ENCODE measurements around the gene PGF.
"Not testable (repeated sequence)": the region's sequence is repeated elsewhere in the genome, so short reads cannot be mapped to it uniquely, and the experiment has no call there.

The PGF gene

GRCh38 chr14:74938531-74939495 lies 16.6 kb downstream of the PGF start:
- FAIRE-seq = no peak

- FAIRE-seq = no peak
These were observed 18.2 kb downstream of the PGF start for GRCh38 chr14:74937171-74937570.

DNA sequence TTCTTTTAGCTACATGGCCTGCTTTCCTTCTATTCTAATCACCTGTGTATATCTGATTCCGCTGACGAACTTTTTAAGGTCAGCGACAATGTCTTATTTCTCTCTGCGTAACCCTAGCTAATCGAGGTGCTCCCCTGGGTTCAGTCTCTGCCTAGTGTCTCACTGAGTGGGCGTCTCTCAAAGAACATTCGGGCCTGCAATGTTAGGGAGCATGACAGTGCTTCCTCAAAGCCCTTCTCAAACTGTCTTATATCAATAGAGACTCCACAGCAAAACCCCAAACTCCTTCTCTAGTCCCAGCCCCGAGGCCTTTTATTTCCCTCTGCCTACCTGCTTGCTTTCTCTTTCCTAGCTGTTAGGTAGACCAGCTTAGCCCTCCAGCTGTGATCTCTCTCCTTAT lies 18.7 kb downstream of the PGF start:
- FAIRE-seq = no peak

DNA sequence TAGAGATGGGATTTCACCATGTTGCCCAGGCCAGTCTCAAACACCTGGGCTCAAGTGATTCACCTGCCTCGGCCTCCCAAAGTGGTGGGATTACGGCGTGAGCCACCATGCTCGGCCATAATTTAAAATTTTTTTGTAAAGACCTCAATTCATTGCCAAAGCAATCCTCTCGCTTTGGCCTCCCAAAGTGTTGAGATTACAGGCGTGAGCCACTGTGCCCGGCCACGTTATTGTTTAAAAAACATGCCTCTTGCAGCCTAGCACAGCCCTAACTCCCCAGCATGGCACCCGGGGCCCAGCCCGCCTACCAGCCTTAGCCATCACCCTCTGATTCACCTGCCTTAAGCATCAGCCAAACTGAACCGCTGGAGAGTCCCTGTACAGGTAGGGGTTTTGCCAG lies 19.2 kb downstream of the PGF start:
- no peak for FAIRE-seq

DNA sequence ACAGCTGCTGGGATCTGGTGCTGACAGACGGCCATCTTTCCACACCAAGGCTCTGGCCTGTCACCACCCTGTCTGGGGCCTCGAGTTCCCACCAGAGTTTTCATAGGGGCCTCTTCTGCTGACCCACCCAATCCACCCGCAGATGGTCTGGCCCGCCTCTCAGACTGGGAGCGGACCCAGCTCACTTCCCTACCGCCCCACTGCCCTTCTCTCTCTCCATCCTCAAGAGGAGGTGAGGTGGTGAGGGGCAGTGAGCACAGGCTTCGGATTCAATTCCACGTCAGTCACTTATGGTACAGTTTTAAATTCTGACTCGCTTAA lies 20.1 kb downstream of the PGF start:
- no peak for FAIRE-seq

DNA sequence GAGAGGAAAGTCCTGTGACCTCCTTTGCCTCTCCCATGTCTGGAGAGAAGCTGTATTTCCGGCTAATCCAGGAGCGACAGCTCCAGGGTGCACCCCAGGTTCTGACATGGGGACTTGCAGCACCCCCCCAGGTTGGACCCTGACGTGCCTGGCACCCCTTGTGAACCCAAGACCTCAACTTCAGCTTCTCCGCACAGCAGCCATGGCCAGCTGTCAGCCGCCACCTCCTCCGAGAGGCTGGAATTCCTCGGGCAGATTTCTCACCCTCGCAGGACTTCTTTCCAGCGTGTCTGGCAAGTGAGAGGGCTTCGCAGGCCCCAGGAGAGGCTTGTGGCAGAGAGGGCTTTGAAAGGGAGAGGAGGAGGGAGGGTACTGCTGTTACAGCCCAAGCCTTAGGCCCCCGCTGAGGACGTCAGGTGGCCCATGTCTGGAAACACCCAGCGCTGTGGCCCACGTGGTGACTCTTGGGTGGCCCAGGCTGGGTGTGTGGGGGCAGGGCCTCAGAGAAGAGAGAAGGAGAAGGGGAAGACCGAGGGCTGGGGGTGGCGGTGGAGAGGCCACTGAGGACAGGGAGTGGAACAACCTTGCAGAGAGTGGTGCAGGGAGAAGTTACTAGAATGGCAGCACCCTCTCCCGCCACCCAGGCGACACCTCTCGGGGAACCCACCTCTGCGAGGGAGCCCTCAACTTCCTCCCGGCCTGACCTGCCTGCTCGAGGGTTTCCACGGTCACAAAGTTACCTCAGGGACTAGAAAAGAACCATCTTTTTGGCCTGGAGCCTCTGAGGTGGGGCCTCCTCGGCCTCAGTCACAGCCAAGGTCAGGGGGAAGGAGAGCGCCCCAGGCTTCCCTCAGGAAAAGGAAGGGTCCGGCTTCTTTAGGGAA lies 20.7 kb downstream of the PGF start:
- no peak for FAIRE-seq

DNA sequence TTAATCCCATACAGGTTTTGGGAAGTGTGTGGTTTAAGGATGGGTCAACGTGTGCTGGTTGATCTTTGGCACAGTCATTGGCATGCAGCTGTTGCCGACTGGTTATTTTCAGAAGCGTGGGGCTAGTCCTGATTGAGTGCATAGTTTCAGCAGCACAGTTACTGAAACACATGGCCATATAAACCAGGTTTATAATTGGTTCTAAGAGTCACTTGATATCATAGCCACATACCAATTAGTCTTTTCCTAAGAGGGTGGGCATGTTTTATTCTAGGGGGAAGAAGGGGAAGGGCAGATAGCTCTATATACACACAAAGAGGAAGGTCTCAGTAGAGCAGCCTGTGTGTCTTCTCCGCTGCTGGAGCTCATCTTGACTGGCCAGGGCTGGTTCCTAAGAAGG lies 21.4 kb downstream of the PGF start:
- FAIRE-seq = no peak

DNA sequence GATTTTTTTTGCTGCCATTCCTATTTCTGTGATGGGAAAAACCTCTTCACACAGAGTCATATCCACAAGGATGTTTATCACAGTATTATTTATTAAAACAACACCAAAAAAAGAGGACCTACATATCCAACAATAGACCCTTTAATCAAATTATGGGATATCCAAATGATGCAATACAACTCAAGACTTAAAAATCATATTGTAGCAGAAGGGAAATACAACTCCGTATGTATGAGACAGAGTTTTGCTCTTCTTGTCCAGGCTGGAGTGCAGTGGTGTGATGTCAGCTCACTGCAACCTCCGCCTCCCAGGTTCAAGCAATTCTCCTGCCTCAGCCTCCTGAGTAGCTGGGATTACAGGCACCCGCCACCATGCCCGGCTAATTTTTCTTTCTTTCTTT lies 22.5 kb downstream of the PGF start:
- FAIRE-seq = not testable (repeated sequence)

- no peak for FAIRE-seq
These were observed 22.9 kb downstream of the PGF start for GRCh38 chr14:74932401-74932901.

DNA sequence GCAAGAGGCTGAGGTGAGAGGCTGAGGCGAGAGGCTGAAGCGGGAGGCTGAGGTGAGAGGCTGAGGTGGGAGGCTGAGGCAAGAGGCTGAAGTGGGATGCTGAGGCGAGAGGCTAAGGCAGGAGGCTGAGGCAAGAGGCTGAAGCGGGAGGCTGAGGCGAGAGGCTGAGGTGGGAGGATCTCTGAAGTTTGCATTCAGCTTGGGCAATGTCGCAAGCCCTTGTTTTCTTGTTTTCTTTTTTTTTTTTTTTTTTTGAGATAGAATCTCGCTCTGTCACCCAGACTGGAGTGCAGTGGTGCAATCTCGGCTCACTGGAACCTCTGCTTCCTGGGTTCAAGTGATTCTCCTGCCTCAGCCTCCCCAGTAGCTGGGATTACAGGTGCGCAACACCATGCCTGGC lies 23.7 kb downstream of the PGF start:
- FAIRE-seq = not testable (repeated sequence)

DNA sequence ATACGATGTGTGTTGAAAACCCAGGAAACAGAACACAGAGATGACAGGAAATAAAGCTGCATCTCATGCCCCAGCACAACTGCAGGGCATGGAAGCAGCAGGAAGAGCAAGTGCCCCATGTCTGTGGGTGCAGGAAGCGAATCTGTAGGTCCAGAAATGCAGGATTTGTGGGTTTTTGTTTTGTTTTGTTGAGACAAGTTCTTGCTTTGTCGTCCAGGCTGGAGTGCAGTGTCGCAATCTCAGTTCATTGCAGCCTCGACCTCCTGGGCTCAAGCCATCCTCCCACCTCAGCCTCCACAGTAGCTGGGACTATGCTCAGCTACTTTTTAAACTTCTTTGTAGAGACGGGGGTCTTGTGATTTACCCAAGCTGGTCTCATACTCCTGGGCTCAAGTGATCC lies 26.2 kb downstream of the PGF start:
- no peak for FAIRE-seq

GRCh38 chr14:74927225-74927624 lies 28.2 kb downstream of the PGF start:
- FAIRE-seq = no peak

GRCh38 chr14:74924061-74924460 lies 31.3 kb downstream of the PGF start:
- FAIRE-seq = no peak

DNA sequence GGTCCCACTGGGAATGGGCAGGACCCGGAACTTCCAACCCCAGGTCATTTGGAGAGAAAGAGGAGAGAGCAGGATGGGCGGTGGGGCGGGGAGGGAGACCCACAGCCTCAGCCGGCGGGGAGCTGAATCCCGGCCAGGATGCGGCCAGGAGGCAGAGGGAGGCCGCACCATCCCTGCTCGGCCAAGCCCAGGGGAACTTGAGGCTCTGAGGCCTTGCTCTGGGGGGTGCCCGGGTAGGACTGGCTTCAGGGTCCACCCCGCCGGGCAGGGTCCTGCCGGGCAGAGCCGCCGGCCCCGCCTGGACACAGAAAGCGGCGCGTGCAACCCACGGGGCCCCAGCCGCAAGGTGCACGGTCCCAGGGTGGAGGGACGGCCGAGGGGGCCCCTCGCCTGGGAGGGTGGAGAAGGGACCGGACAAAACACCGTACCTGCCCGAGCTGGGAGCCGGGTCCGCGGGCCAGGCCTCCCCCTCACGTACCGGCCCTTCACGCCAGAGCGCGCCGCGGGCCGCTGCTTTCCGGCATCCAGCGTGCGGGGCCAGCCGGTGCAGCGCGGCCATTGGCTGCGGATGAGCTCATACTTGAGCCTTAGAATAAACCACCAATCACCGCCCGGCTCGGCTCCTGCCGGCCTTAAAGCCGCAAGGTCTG lies 32.5 kb downstream of the PGF start, which contains the start of gene RPS6KL1:
Gene RPS6KL1 (minus strand): TSS at position 509 of the 650 bp plus-strand sequence. CDS start 1,719 bp downstream, outside the sequence.
- FAIRE-seq = no peak

DNA sequence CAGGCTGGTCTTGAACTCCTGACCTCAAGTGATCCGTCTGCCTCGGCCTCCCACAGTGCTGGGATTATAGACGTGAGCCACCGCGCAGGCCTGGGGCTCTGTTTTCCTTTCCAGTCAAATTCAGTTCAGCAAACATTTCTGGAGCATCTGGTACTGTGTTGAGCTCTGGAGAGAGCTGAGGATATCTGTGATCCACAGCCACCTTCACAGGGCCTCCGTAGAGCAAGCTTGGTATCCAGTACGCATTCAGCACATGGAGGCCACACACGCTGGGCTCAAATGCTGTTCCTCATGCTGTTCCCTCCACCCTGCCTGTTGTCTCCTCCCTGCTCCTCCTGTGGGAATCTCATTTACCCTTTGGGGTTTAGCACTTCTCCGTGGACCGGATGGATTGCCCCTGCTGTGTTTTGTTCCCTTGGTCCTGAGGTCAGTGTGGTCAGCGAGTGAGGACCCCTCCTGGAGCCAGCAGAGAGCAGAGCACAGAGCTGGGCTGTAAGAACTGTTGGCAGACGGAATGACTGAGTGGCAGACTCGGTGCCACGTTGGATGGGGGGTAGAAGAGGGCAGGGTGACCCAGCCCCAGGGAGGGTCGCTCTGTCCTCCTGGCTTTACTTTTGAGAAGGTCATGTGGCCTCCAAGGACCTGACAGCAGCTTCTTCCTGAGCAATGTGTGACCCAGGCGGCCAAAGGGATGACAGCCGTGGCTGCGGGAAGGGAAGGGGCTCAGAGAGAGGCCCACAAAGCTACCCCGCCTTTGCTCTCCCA lies 33.2 kb downstream of the PGF start:
- no peak for FAIRE-seq

- no peak for FAIRE-seq
These were observed 34.3 kb downstream of the PGF start for GRCh38 chr14:74921053-74921620.

DNA sequence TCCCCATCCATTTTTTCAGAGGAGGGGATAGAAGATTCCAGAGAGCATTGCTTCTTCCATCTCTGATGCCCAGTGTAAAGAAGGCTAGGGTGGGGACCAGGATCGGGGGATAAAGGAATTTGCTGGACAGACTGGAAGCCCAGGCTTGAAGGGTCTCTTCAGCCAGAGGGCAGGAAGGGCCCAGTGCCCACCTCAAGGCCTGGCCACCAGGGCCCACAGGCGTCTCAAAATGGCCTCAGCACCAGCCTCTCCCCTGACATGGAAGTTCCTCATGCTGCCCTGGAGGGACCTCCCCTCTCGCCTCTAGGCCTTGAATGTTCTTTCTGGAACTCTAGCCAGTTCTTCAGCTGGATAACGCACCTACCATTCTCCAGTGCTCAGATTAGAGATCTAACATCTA lies 35.1 kb downstream of the PGF start:
- no peak for FAIRE-seq

- no peak for FAIRE-seq
These were observed 35.8 kb downstream of the PGF start for GRCh38 chr14:74919421-74920165.

DNA sequence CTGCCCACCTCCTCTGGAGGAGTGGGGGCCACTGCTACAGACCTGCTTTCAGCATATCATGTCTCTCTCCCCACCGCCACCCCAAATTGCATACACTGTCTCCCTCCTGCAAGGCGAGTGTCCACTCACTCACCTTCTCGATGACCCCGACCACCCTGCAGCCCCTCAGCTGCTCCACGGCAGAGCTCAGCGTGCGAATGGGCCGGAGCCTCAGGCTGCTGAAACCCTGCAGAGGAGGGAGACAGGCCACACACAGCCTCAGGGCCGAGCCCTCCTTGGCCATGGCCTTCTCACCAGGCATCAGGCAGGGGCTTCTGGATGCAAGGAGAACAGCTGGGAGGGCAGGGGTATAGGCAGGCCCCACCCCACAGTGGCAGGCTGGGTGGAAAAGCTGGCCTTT lies 37.0 kb downstream of the PGF start:
- no peak for FAIRE-seq

- no peak for FAIRE-seq
These were observed 37.7 kb downstream of the PGF start for GRCh38 chr14:74917646-74918081.

GRCh38 chr14:74917178-74917543 lies 38.2 kb downstream of the PGF start:
- no peak for FAIRE-seq

Data from TTC549 (cell line).